HAP-1 (cell line): ENCODE data around the gene SLC35E4.
A peak's percentile ranks its signal among the peaks of the same experiment; 100 is the strongest.

Experiments used
- DNase-seq, 2 experiments: peaks; one replicate each; pipeline ENCODE4 v3.0.0-alpha.2; 2016 to 2020; ENCODE audit warnings: low spot score in 2 of 2
- H3K27me3 ChIP-seq: fragments of 250-450 bp; sonication (Bioruptor Pico); 2 replicates; pipeline ENCODE4 v1.5.1; 2020; ENCODE audit warnings: low read depth, mild to moderate bottlenecking, moderate library complexity
- H3K36me3 ChIP-seq: fragments of 250-450 bp; sonication (Bioruptor Pico); replicated peaks from 2 replicates; pipeline ENCODE4 v1.5.1; 2020; ENCODE audit warnings: mild to moderate bottlenecking
- H3K4me1 ChIP-seq: fragments of 250-450 bp; sonication (Bioruptor Pico); 2 replicates; pipeline ENCODE4 v1.5.1; 2020; ENCODE audit warnings: mild to moderate bottlenecking
- H3K4me3 ChIP-seq: fragments of 250-450 bp; sonication (Bioruptor Pico); 2 replicates; pipeline ENCODE4 v1.5.1; 2020; ENCODE audit warnings: mild to moderate bottlenecking, moderate library complexity
- H3K9me3 ChIP-seq: fragments of 250-450 bp; sonication (Bioruptor Pico); 2 replicates; pipeline ENCODE4 v1.5.1; 2020; ENCODE audit warnings: mild to moderate bottlenecking, moderate library complexity
- in situ Hi-C: fragments of 300-500 bp; cut with MboI; formaldehyde crosslinking; loops from 3 replicates; pipeline ENCODE4 v1.14.3; 2020; ENCODE audit warnings: low sequenced_read_pairs, inconsistent platforms, mixed read lengths

Gene SLC35E4

DNA sequence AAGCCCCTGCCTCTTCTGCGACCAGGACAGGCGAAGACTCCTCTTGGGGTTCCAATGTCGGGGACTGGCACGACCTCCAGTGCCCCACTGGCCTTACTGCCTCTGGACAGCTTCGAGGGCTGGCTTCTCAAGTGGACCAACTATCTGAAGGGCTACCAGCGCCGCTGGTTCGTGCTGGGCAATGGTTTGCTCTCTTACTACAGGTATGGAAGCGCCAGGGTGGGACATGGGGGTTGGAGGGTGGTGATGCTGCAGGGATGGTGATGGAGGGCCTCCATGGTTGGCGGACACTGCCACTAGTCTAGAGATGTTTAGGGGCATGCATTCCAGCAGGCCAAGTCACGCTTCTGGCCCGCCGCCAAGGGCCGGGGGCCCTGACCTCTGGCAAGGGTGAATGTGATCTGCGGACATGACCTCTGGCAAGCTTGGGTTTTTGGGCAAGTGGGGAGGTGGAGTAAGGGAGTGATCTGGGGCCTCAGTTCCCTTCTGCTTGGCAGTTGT is 59.8 kb downstream of the SLC35E4 start:
- peak overlapping the region; percentile 63 for H3K4me3 ChIP-seq
- DNase-seq, result peak in 1 of 2 experiments; percentile 23
- in situ Hi-C loops, result no loop called here
- H3K36me3 ChIP-seq, result no peaks in the 10 kb centered on the region
- no peaks in the 10 kb centered on the region for H3K27me3 ChIP-seq
- H3K9me3 ChIP-seq, result no peaks in the 10 kb centered on the region
- H3K4me1 ChIP-seq, result peaks cover 6% of the 10 kb centered on the region

DNA sequence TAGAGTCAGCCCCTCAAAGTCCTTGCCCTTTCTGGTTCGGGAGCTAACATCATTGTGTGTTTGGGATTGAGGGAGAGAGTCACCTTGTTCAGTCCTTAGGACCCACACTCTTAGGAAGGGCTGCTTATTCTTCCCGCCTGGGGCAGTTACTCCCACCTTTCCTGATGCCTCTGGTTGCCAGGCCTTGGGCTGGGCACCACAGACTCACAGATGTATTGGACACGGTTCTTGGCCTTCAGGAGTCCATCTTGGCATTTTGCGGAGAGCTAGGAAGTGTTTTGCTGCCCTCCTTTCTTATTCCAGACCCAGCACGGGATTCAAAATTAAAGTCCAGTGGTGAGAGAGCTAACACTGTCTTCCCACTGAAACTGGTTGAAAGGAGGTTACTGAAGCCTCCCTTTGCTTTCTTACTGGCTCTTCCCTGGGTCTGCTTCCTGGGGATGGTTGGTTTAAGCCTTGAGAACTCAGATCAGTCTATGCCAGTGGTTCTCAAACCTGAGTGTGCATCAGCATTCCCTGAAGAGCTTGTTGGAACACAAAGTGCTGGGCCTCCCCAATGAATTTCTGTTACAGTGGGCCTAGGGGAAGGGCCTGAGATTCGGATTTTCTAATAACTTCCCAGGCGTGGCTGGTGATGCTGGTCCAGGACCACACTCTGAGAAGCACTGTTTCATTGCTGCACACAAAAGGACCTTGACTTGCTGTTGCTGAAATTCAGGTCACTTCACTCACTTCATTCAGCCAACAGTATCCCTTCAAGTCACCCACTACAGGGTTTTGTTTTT is 60.5 kb downstream of the SLC35E4 start:
- in situ Hi-C loops, result no loop called here
- H3K4me1 ChIP-seq, result peaks cover 6% of the 10 kb centered on the region
- H3K4me3 ChIP-seq, result peak overlapping the region; percentile 63
- H3K27me3 ChIP-seq, result no peaks in the 10 kb centered on the region
- DNase-seq, result no peak
- no peaks in the 10 kb centered on the region for H3K36me3 ChIP-seq
- no peaks in the 10 kb centered on the region for H3K9me3 ChIP-seq
